GDM1 (cell line): ENCODE measurements around the gene ADCY5.

Experiments used
- DNase-seq: peaks from one replicate; lab custom pipeline; 2025; lab: John Stamatoyannopoulos, UW

The ADCY5 gene

DNA sequence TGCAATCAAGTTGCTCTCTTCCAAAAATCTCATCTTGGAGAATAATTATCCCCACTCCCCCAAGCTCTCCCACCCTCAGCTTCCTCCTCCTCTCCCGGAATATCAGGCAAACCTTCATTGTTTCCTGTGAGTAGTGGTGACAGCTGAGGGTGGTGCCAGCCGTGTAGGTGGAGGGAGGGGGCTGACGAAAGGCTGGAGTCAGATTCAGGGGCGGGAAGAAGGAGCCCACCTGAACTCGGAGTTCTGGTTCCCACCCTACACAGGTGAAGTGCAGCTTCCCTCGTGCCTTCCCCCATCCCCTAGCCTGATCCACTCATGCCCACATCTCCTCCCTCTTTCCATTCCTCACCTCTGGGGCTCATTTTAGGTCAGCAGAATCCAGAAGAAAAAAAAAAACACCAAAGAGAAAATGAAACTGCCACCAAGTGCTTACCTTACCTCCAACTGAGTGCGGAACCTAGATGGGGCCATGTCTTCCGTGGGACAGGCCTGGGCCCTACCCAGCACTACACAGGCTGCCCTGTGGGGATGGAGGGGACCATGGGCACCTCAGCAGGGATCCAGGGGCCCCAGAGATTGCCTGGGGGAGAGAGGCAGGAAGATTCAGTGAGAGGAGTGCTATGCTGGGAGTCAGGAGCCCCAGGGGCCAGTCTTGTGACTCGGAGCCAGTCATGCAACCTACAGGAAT is 81.3 kb downstream of the ADCY5 start:
- no peak for DNase-seq

DNA sequence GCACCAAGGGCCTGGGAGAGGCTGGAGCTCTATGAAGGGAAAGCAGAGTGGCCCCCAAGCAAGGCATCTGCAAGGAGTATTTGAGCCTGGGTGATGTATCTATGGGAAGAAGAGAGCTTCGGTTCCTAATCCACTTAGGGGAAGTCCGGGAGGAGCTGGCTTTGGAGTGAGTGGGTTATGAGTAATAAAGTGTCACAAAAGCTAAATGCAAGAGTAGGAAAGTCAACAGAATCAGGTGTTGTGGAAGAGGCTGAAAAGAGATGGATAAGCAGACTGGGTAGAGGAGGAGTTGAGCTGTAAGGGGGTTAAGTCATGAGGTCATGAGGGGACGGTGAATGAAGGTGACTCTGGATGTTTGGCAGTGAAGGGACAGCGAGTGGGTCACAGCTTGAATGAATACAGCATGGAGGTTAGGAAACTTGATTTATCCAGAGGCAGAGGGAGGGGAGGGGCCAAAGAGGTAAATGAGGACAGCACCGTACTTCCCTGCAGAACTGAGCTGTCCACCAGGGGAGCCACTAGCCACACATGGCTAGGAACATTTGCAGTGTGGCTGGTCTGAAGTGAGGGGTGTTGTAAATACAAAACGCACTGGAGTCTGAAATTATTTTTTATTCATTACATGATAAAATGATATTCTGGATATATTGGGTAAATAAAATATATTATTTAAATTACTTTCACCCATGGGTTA is 83.3 kb downstream of the ADCY5 start:
- no peak for DNase-seq

DNA sequence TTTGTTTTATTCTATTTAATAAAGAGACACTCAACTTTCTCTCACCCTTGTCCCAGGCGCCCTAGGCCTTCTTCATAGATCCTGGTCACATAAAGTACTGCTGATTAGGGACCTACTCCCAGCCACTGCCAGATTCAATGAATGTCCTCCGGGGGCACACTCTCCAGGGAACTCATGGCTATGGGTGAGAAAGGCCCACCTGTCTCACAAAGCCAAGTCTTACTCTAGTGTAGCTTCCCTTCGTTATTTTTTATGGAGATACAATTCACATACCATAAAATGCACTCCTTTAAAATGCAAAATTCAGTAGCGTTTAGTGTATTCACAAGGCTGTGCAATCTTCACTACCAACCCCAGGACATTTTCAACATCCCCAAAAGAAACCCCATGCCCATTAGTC is 87.8 kb downstream of the ADCY5 start:
- DNase-seq: no peak

DNA sequence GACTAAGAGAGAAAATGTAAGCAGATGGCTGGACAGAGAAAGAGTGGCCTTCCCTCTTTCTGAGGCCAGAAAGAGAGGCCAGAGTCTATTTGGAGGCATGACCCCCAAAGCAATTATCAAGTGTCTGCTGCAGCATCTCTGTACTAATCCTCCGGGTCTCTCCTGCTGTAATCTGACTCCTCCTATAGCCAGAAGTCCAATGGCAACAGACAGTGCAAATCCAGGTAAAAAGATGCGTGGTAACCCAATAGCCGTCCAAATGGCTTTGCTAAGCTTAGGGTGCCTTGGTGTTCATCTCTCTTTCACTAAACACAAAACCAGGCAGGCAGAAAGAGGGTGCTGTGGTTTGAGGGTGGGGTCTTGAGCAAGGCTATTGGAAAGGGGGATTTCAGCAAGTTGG is 91.6 kb downstream of the ADCY5 start:
- DNase-seq: no peak

- no peak for DNase-seq
Observed at GRCh38 chr3:123353850-123354233, 95.0 kb downstream of the ADCY5 start.

DNA sequence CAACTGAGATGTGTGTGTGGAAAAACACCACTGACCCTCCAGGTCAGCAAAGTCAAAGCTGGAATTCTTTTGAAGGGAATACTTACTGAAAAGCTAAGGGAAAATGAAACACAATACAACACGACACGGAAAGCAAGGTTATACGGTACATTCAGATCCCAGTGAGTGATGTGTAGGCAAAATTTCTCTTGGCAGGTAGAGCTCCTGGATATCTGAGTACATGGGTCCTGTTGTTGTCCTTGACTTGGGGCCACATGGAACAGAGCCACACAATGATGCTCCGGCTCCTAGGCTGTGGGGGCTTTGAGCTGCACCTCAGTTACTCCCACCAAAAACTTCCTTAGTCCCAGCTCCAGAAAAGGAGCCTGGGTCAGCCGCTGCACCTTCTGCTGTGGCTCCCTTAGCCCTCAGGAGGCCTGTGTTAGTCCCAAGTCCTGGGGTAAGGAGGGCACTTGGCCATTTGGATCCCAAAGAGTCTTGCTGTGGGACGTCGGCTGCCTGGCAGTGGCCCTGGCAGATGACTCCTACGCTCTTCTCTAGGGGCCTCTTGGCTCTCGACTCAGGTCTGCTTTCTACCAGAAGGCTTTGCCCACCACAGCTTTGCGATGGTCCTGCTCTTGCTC is 95.6 kb downstream of the ADCY5 start:
- DNase-seq: no peak

DNA sequence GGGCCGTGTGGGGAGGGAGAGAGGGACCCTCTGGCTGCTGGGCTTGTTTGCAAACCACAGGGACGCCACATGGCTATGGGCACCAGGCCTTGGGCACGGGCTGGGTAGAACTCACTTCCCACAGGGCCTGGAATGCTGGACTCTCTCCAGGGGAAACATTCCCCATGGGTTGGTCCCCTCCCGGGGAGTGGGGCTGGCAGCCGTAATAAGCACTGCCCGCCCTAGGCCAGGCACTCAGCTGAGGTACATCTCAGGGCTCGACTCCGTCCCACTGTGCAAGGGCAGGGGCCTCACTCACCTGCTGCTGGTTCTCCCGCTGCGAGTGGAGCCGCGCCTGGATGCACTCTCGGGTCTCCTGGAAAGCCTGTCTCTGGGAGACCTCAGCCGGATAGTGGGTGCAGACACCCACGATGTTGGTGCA is 96.7 kb downstream of the ADCY5 start:
- no peak for DNase-seq

DNA sequence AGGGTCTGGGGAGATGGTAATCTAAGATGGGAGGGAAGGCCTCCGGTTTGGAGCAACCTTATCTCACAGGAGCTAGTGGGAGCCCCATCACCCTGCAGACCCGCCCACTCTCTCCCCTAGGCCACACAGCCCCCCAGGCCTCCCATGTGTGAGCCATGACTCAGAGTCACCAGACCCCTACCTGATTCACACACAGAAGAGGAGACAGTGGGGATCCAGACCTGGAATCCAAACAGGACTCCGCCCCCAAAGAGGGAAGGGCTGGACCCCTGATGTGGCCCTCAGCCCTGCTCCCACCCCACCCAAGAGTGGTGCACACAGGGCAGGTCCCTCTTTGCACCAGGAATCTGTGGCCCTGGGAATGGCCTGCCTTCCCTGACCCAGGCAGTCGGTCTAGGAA is 97.4 kb downstream of the ADCY5 start:
- no peak for DNase-seq

DNA sequence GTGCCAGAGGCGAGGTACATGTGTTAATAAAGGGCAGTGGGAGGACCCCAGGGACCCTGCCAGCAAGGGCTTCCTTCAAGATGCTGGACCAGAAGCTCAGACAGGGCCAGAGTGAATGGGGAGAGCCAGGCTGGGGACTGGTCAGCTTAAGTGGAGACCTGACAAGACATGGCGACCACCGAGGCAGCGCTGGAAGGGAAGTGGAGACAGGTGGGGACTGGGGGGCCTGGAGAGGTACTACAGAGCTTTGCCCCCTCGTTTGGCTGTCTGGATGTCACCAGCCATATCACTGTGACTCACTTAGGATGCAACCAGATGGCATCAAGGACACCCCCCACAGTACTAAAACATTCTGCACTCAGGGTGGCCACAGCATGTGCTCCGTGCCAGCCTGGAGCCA is 97.9 kb downstream of the ADCY5 start:
- DNase-seq: no peak

GRCh38 chr3:123349566-123350435 is 99.1 kb downstream of the ADCY5 start:
- DNase-seq: no peak

DNA sequence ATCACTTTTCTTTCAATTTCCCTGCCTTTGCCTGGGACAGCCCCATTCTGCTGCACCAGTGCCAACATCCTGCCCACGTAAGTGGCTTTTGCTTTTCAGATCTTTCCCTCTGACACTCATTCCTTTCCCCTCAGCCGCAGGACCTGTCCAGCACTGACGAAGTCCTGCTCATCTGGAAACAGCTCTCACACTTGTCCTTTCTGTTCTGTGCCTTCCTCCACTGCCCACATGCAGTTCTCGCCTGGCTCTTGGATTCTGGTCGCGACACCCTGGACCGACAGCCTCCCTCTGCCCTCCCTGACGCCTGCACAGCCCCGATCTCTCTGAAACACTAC is 99.7 kb downstream of the ADCY5 start:
- DNase-seq: no peak

DNA sequence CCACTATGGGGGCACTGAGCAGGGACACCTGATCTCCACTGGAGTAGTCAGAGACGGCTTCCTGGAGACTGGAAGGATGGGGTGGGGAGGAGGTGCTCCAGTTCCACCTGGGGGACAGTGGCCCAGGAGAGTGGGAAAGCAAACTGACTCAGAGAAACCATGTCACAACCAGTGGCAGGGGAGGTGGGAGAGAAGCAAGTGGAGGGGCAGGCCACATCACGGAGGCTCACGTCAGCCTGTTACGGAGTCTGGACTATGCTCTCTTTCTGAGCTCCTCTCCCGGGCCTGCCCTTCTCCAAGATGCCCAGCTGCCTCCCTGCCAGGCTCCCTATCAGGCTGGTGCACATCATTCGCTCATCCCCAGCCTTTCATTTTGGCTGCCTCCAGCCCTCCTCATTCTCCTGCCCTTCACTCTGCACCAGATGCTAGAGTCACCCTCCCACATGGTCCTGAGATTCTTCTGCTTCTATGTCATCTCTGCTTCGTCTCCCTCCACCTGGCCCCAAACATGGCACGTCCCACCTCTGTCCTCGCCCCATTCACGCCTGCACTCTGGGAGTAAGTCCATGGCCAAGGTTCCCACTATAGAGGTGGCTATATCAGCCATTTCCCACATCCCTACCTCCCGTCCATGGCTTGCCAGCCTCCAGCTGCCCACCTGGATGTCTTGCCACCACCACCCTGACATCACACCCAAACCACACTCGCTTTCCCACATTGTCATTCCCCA is 100.3 kb downstream of the ADCY5 start:
- DNase-seq: no peak

DNA sequence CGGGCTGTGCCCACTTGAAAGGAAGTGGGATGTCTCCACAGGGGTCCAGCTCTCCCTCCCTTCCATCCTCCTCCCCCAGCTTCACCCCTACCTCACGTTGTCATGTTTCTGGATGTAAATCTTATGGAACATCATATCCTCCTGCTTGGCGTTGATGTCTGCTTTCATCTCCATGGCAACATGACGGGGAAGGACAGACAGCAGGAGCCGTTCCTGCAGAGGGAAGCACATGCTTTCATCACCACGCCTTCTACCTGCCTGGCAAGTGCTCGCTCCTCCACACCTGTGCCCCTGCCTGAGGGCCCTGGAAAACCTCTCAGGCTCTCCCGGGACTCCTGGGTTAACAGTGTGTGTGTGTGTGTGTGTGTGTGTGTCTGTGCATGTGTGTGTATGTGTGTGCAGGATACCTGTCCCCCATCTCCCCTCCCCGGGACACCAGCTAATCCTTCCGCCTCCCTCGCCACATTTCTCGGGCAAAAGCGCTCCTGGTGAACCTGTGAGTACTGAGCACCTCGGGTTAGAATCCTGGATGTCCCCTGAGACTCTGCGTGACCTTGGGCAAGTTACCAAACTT is 101.1 kb downstream of the ADCY5 start:
- no peak for DNase-seq

DNA sequence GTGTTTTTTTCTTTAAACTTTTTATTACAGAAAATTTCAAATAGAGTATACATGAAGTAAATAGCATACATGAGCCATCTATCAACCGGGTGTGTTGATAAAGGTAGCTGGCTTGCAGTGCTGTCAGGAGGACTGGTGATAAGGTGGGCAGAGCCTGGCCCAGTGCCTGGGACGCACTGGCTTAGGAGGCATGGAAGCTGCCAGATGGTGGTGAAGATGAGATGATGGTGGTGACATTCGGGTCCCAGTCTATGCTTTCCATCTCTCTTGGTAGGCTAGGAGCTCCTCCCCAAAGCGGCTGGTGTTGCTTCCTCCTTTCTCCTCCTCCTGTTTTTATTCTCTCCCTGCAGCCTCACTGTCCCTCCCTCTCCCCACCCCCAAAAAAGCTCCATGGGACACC is 101.7 kb downstream of the ADCY5 start:
- no peak for DNase-seq

DNA sequence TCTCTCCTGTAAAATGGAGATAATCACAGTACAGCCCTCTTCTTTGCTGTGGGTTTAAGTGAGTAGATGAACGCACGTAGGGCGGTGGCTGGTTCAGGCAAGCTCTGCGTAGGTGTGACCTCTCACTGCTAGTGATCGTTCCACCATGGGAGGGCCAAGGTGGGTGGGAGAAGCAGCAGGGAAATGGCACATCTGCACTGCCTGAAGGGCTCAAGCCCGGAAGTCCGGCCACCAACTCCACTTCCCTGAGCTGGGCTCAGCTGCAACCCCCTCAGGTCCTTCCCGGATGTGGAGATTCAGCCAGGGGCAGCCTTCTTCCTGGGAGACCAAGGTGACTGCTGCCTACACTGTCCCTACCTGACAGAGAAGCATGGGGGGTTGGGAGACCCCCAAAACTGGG is 102.9 kb downstream of the ADCY5 start:
- no peak for DNase-seq

DNA sequence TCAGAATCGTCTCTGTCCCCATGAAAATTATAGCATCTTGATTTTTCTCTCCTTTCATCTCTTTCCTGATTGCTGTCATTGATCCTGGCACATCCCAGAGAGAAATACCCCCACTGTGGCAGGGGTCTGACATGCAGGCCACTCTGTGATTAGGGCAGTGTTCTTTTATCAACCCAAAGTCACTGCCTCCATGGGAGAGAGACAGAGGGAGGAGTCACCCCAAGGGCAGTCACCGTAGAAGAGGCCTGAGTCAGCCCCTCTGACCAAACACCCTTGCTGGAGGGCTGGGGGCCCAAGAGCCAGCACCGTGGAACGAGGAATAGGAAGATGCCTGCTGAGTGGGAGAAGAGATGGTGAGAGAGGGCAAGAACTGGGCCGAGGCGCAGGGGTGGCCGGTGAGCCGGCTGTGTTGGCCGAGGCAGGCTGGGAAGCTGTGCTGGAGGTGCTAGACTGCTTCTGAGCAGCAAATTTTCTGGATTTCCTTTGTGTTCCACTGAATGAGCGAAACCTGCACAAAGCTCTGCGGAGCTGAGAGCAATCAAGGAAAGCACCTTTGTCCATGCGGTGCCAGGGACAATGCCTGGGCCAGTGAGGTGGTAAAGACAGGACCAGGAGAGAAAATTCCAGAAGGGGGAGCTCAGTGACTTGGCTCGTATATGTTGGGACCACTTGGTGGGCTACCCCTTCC is 103.8 kb downstream of the ADCY5 start:
- DNase-seq: no peak

- DNase-seq: no peak
Observed at GRCh38 chr3:123344175-123344906, 104.5 kb downstream of the ADCY5 start.

GRCh38 chr3:123343296-123344174 is 105.4 kb downstream of the ADCY5 start:
- DNase-seq: no peak

GRCh38 chr3:123342631-123343080 is 106.2 kb downstream of the ADCY5 start:
- DNase-seq: no peak
